Measurements from ENCODE around the gene NKIRAS1.
"Not testable (repeated sequence)": the region's sequence is repeated elsewhere in the genome, so short reads cannot be mapped to it uniquely, and the experiment has no call there.

Gene NKIRAS1

GRCh38 chr3:23873941-23874340, 42.8 kb downstream of the NKIRAS1 start:
- Histone ChIP-seq H2AFZ (ENCODE audit: low read depth, low read length) (no peak overlapping the region), H3K27me3 (ENCODE audit: control insufficient read depth in 1 of 2, insufficient read depth in 1 of 2, low read length in 2 of 2) (no peaks in the 10 kb centered on the region), H2AK5ac (ENCODE audit: low read length, severe bottlenecking) (peak overlapping the region; percentile 78), H3K14ac (ENCODE audit: low read length in 2 of 2) (no peak overlapping the region), H3K4me2 (ENCODE audit: low read length, poor library complexity, severe bottlenecking) (no peak overlapping the region), H3K9ac (ENCODE audit: low read length) (peak overlapping the region; percentile 44), H3K4ac (ENCODE audit: low read depth in 1 of 2, low read length in 2 of 2) (no peak overlapping the region), H2BK5ac (ENCODE audit: low read depth, low read length, poor library complexity, severe bottlenecking) (no peak overlapping the region), H2BK120ac (ENCODE audit: low read depth, low read length) (no peak overlapping the region), H3K79me1 (replicated peaks; ENCODE audit: low read length, poor library complexity, severe bottlenecking) (peaks cover 27% of the 10 kb centered on the region), H3K4me1 (ENCODE audit: control insufficient read depth, insufficient read depth, low read depth, low read length) (peaks cover 4% of the 10 kb centered on the region), H4K91ac (ENCODE audit: low read length) (no peak overlapping the region), H3K27ac (ENCODE audit: low read length, poor library complexity, severe bottlenecking) (no peak overlapping the region), H3K9me3 (ENCODE audit: control insufficient read depth, low read length) (no peaks in the 10 kb centered on the region), H3K23ac (ENCODE audit: low read length in 2 of 2) (no peak overlapping the region), H3K18ac (ENCODE audit: low read depth in 1 of 2, low read length in 2 of 2) (no peak overlapping the region), H3K4me3 (ENCODE audit: insufficient read depth in 1 of 2, low read depth in 1 of 2, low read length in 2 of 2) (peak overlapping the region in 1 of 2 experiments; percentile 48), H2BK15ac (ENCODE audit: low read depth, poor library complexity, severe bottlenecking) (no peak overlapping the region), H2BK12ac (ENCODE audit: low read length in 2 of 2) (no peak overlapping the region), H4K8ac (ENCODE audit: low read length) (no peak overlapping the region), H3K36me3 (ENCODE audit: control insufficient read depth in 1 of 2, insufficient read depth in 2 of 2, low read depth in 1 of 2, low read length in 2 of 2) (peaks cover 0 to 3% of the 10 kb centered on the region in 2 experiments)
- no peak for DNase-seq
- WGBS: 89% methylated on average over 1 of the region's 2 CpGs

- Histone ChIP-seq H3K14ac (ENCODE audit: low read length in 2 of 2) (no peak overlapping the region), H2AK5ac (ENCODE audit: low read length, severe bottlenecking) (no peak overlapping the region), H3K23ac (ENCODE audit: low read length in 2 of 2) (no peak overlapping the region), H3K4me3 (ENCODE audit: insufficient read depth in 1 of 2, low read depth in 1 of 2, low read length in 2 of 2) (no peak overlapping the region), H2BK15ac (ENCODE audit: low read depth, poor library complexity, severe bottlenecking) (no peak overlapping the region), H3K36me3 (ENCODE audit: control insufficient read depth in 1 of 2, insufficient read depth in 2 of 2, low read depth in 1 of 2, low read length in 2 of 2) (no peaks in the 10 kb centered on the region), H3K4me2 (ENCODE audit: low read length, poor library complexity, severe bottlenecking) (no peak overlapping the region), H3K79me1 (replicated peaks; ENCODE audit: low read length, poor library complexity, severe bottlenecking) (peaks cover 19% of the 10 kb centered on the region), H2BK120ac (ENCODE audit: low read depth, low read length) (no peak overlapping the region), H2BK5ac (ENCODE audit: low read depth, low read length, poor library complexity, severe bottlenecking) (no peak overlapping the region), H3K9ac (ENCODE audit: low read length) (no peak overlapping the region), H3K18ac (ENCODE audit: low read depth in 1 of 2, low read length in 2 of 2) (no peak overlapping the region), H4K8ac (ENCODE audit: low read length) (no peak overlapping the region), H3K4ac (ENCODE audit: low read depth in 1 of 2, low read length in 2 of 2) (no peak overlapping the region), H3K27ac (ENCODE audit: low read length, poor library complexity, severe bottlenecking) (no peak overlapping the region), H2AFZ (ENCODE audit: low read depth, low read length) (no peak overlapping the region), H3K27me3 (ENCODE audit: control insufficient read depth in 1 of 2, insufficient read depth in 1 of 2, low read length in 2 of 2) (no peaks in the 10 kb centered on the region), H3K4me1 (ENCODE audit: control insufficient read depth, insufficient read depth, low read depth, low read length) (peaks cover 2% of the 10 kb centered on the region), H2BK12ac (ENCODE audit: low read length in 2 of 2) (no peak overlapping the region), H4K91ac (ENCODE audit: low read length) (no peak overlapping the region), H3K9me3 (ENCODE audit: control insufficient read depth, low read length) (no peaks in the 10 kb centered on the region)
- DNase-seq: no peak
- no CpG with 5 or more reads among the region's 3 CpGs for WGBS
Measured at GRCh38 chr3:23872330-23872729, 44.5 kb downstream of the NKIRAS1 start.

GRCh38 chr3:23871361-23871760, 45.4 kb downstream of the NKIRAS1 start:
- H3K23ac ChIP-seq (ENCODE audit: low read length in 2 of 2); H3K9me3 ChIP-seq (ENCODE audit: control insufficient read depth, low read length); H3K9ac ChIP-seq (ENCODE audit: low read length); H2BK15ac ChIP-seq (ENCODE audit: low read depth, poor library complexity, severe bottlenecking); H3K14ac ChIP-seq (ENCODE audit: low read length in 2 of 2); H3K4me1 ChIP-seq (ENCODE audit: control insufficient read depth, insufficient read depth, low read depth, low read length); DNase-seq; H3K27me3 ChIP-seq (ENCODE audit: control insufficient read depth in 1 of 2, insufficient read depth in 1 of 2, low read length in 2 of 2); H3K36me3 ChIP-seq (ENCODE audit: control insufficient read depth in 1 of 2, insufficient read depth in 2 of 2, low read depth in 1 of 2, low read length in 2 of 2); H2BK5ac ChIP-seq (ENCODE audit: low read depth, low read length, poor library complexity, severe bottlenecking); H2AK5ac ChIP-seq (ENCODE audit: low read length, severe bottlenecking); H2AFZ ChIP-seq (ENCODE audit: low read depth, low read length); H3K27ac ChIP-seq (ENCODE audit: low read length, poor library complexity, severe bottlenecking); H3K4ac ChIP-seq (ENCODE audit: low read depth in 1 of 2, low read length in 2 of 2); H3K4me3 ChIP-seq (ENCODE audit: insufficient read depth in 1 of 2, low read depth in 1 of 2, low read length in 2 of 2); H3K4me2 ChIP-seq (ENCODE audit: low read length, poor library complexity, severe bottlenecking); H4K8ac ChIP-seq (ENCODE audit: low read length); H3K18ac ChIP-seq (ENCODE audit: low read depth in 1 of 2, low read length in 2 of 2); H2BK120ac ChIP-seq (ENCODE audit: low read depth, low read length); H2BK12ac ChIP-seq (ENCODE audit: low read length in 2 of 2); H4K91ac ChIP-seq (ENCODE audit: low read length): not testable (repeated sequence)
- WGBS: 97% methylated on average over 10 of the region's 34 CpGs
- peaks cover 19% of the 10 kb centered on the region for H3K79me1 ChIP-seq (replicated peaks; ENCODE audit: low read length, poor library complexity, severe bottlenecking)

- not testable (repeated sequence) for H3K4ac ChIP-seq (ENCODE audit: low read depth in 1 of 2, low read length in 2 of 2); H2BK15ac ChIP-seq (ENCODE audit: low read depth, poor library complexity, severe bottlenecking); H2BK5ac ChIP-seq (ENCODE audit: low read depth, low read length, poor library complexity, severe bottlenecking); H3K27ac ChIP-seq (ENCODE audit: low read length, poor library complexity, severe bottlenecking); H3K23ac ChIP-seq (ENCODE audit: low read length in 2 of 2); H3K9me3 ChIP-seq (ENCODE audit: control insufficient read depth, low read length); H4K91ac ChIP-seq (ENCODE audit: low read length); H4K8ac ChIP-seq (ENCODE audit: low read length); DNase-seq; H3K18ac ChIP-seq (ENCODE audit: low read depth in 1 of 2, low read length in 2 of 2); H2AK5ac ChIP-seq (ENCODE audit: low read length, severe bottlenecking); H2BK12ac ChIP-seq (ENCODE audit: low read length in 2 of 2); H2AFZ ChIP-seq (ENCODE audit: low read depth, low read length); H3K4me1 ChIP-seq (ENCODE audit: control insufficient read depth, insufficient read depth, low read depth, low read length); H3K14ac ChIP-seq (ENCODE audit: low read length in 2 of 2); H3K9ac ChIP-seq (ENCODE audit: low read length); H2BK120ac ChIP-seq (ENCODE audit: low read depth, low read length); H3K36me3 ChIP-seq (ENCODE audit: control insufficient read depth in 1 of 2, insufficient read depth in 2 of 2, low read depth in 1 of 2, low read length in 2 of 2); H3K4me3 ChIP-seq (ENCODE audit: insufficient read depth in 1 of 2, low read depth in 1 of 2, low read length in 2 of 2); H3K4me2 ChIP-seq (ENCODE audit: low read length, poor library complexity, severe bottlenecking); H3K27me3 ChIP-seq (ENCODE audit: control insufficient read depth in 1 of 2, insufficient read depth in 1 of 2, low read length in 2 of 2)
- peaks cover 17% of the 10 kb centered on the region for H3K79me1 ChIP-seq (replicated peaks; ENCODE audit: low read length, poor library complexity, severe bottlenecking)
- no CpG with 5 or more reads among the region's 5 CpGs for WGBS
Measured at GRCh38 chr3:23870663-23871043, 46.1 kb downstream of the NKIRAS1 start.

All from mesenchymal stem cell (in vitro differentiated cells and primary cell).